SK-N-SH (cell line): Measurements from ENCODE around the gene PCNX4. TPM values are rescaled to one million over a fixed set of nuclear protein-coding genes. Genes with fewer than 3 reads are reported as not detected.

Source experiments
- CTCF ChIA-PET: fragments of 300-600, 350-600 bp; formaldehyde crosslinking; extraction: SDS; loops from one replicate; lab custom pipeline; 2021; lab: Yijun Ruan, JAX
- POLR2A ChIA-PET: fragments of 350-600 bp; sonication (Branson Sonifier 250); formaldehyde crosslinking; extraction: SDS; loops from one replicate; lab custom pipeline; 2020; ENCODE audit warnings: antibody characterized with exemption, inconsistent platforms; lab: Yijun Ruan, JAX
- DNase-seq: peaks from one replicate; pipeline ENCODE4 v3.0.0; 2012
- H2AFZ ChIP-seq: fragments of 200-600 bp; sonication (generic); 2 replicates; pipeline ENCODE4 v1.8.1; 2016; ENCODE audit warnings: antibody characterized with exemption, mild to moderate bottlenecking, low read depth
- H3F3A ChIP-seq: fragments of 200-600 bp; sonication (generic); replicated peaks from 2 replicates; pipeline ENCODE3; 2016; ENCODE audit warnings: antibody characterized with exemption, mild to moderate bottlenecking; ENCODE audit not compliant: insufficient read depth
- H3K27ac ChIP-seq, 2 experiments: fragments of 200-500 bp in 1 of 2; fragments of 200-600 bp in 1 of 2; sonication (Bioruptor generic) in 1 of 2; sonication (generic), shearing (Covaris generic) in 1 of 2; 2 replicates each; pipeline versions ENCODE4 v1.5.1 to v1.6.1; 2014 to 2016; ENCODE audit warnings: low read depth in 2 of 2, inconsistent platforms in 1 of 2, low read length in 1 of 2, mild to moderate bottlenecking in 1 of 2, mixed read lengths in 1 of 2
- H3K27me3 ChIP-seq: fragments of 200-600 bp; sonication (generic), shearing (Covaris generic); 2 replicates; pipeline ENCODE4 v1.6.1; 2016; ENCODE audit warnings: mixed run types; ENCODE audit not compliant: insufficient read depth
- H3K36me3 ChIP-seq, 2 experiments: fragments of 200-500 bp in 1 of 2; fragments of 200-600 bp in 1 of 2; sonication (Bioruptor generic) in 1 of 2; sonication (generic) in 1 of 2; replicated peaks in 1 of 2; 2 replicates each; pipeline versions ENCODE3 to v1.5.1; 2014 to 2016; ENCODE audit warnings: low read length in 1 of 2, mild to moderate bottlenecking in 1 of 2; ENCODE audit not compliant: insufficient read depth in 2 of 2, control insufficient read depth in 1 of 2
- H3K4me1 ChIP-seq, 2 experiments: fragments of 200-500 bp in 1 of 2; fragments of 200-600 bp in 1 of 2; sonication (Bioruptor generic) in 1 of 2; sonication (generic), shearing (Covaris generic) in 1 of 2; 2 replicates each; pipeline versions ENCODE4 v1.5.1 to v1.6.1; 2014 to 2016; ENCODE audit warnings: low read depth in 1 of 2, low read length in 1 of 2, mixed run types in 1 of 2; ENCODE audit not compliant: insufficient read depth in 2 of 2, control insufficient read depth in 1 of 2
- H3K4me2 ChIP-seq: fragments of 200-600 bp; sonication (generic), shearing (Covaris generic); 2 replicates; pipeline ENCODE4 v1.6.1; 2017; ENCODE audit warnings: mixed run types
- H3K4me3 ChIP-seq, 2 experiments: fragments of 200-500 bp in 1 of 2; fragments of 200-600 bp in 1 of 2; sonication (Bioruptor generic) in 1 of 2; sonication (generic), shearing (Covaris generic) in 1 of 2; 2 replicates each; pipeline versions ENCODE4 v1.5.1 to v1.8.1; 2014 to 2016; ENCODE audit warnings: low read depth in 2 of 2, inconsistent platforms in 1 of 2, low read length in 1 of 2, mild to moderate bottlenecking in 1 of 2, mixed read lengths in 1 of 2, moderate library complexity in 1 of 2
- H3K79me2 ChIP-seq: fragments of 200-600 bp; sonication (generic); 2 replicates; pipeline ENCODE4 v1.8.1; 2017; ENCODE audit warnings: mild to moderate bottlenecking; ENCODE audit not compliant: insufficient read depth
- H3K9ac ChIP-seq: fragments of 200-600 bp; sonication (generic); 2 replicates; pipeline ENCODE4 v1.6.1; 2017; ENCODE audit warnings: mixed run types
- H3K9me2 ChIP-seq: fragments of 200-600 bp; sonication (generic); 2 replicates; pipeline ENCODE4 v1.6.1; 2017; ENCODE audit warnings: mixed run types
- H3K9me3 ChIP-seq: fragments of 200-600 bp; sonication (generic); 2 replicates; pipeline ENCODE4 v1.6.1; 2017; ENCODE audit warnings: mixed run types, mild to moderate bottlenecking, moderate library complexity
- H4K20me1 ChIP-seq: fragments of 200-600 bp; sonication (generic); 2 replicates; pipeline ENCODE4 v1.6.1; 2017; ENCODE audit warnings: mild to moderate bottlenecking, mixed run types; ENCODE audit not compliant: insufficient read depth
- FOXM1 ChIP-seq: IDR thresholded peaks from 2 replicates; pipeline ENCODE4 v1.4.0; 2012; ENCODE audit warnings: low read depth, mild to moderate bottlenecking
- GATA2 ChIP-seq: sonication (generic); formaldehyde crosslinking; IDR thresholded peaks from 2 replicates; pipeline ENCODE4 v1.5.0; 2020; ENCODE audit warnings: mild to moderate bottlenecking, missing genetic modification reagents
- MEF2A ChIP-seq: IDR thresholded peaks from 2 replicates; pipeline ENCODE4 v1.4.0; 2012; ENCODE audit warnings: low read depth, borderline replicate concordance
- MXI1 ChIP-seq: IDR thresholded peaks from 2 replicates; pipeline ENCODE4 v1.6.1; 2012; ENCODE audit warnings: mild to moderate bottlenecking, low read depth, low read length, improper control_type of control experiment
- POLR2AphosphoS5 ChIP-seq: IDR thresholded peaks from 2 replicates; pipeline ENCODE4 v1.6.1; 2012; ENCODE audit warnings: low read depth, low read length
- RCOR1 ChIP-seq: fragments of 150-350 bp; IDR thresholded peaks from 2 replicates; pipeline ENCODE4 v1.6.1; 2017; ENCODE audit warnings: antibody characterized with exemption, low read length
- TCF12 ChIP-seq: IDR thresholded peaks from 2 replicates; pipeline ENCODE4 v1.4.0; 2012
- WGBS: methylation state at CpG from one replicate; pipeline ENCODE4 v1.1.6; 2017; ENCODE audit warnings: low lambda C conversion rate; 5-methylcytosine and 5-hydroxymethylcytosine counted together
- polyA plus RNA-seq, 3 experiments: library from polyadenylated mRNA; depleted of rRNA; stranded (reverse); fragments of >200 nt; gene quantifications; 2 replicates each; pipeline ENCODE4 v1.2.3, GENCODE V29; 2012
- TF ChIP-seq, protein P1 (sequence below): fragments of 200-600 bp; sonication (generic); IDR thresholded peaks from 2 replicates; pipeline ENCODE4 v1.6.1; 2017; ENCODE audit warnings: antibody characterized with exemption, mild to moderate bottlenecking, moderate library complexity
- TF ChIP-seq, protein P2 (sequence below): IDR thresholded peaks from 2 replicates; pipeline ENCODE4 v1.4.0; 2012; ENCODE audit warnings: low read depth
- TF ChIP-seq, protein P3 (sequence below): fragments of 150-350 bp; IDR thresholded peaks from 2 replicates; pipeline ENCODE4 v1.6.1; 2016; ENCODE audit warnings: mild to moderate bottlenecking, low read depth, low read length
- TF ChIP-seq, protein P4 (sequence below): IDR thresholded peaks from 2 replicates; pipeline ENCODE4; 2012
- TF ChIP-seq, protein P5 (sequence below): fragments of 150-350 bp; IDR thresholded peaks from 2 replicates; pipeline ENCODE4 v1.6.1; 2017; ENCODE audit warnings: antibody characterized with exemption, low read length, low read depth, borderline replicate concordance

PCNX4 gene
- polyA plus RNA-seq, 1 of the 3 experiments (the other 2 are of a cell fraction), result 21.1 TPM

DNA sequence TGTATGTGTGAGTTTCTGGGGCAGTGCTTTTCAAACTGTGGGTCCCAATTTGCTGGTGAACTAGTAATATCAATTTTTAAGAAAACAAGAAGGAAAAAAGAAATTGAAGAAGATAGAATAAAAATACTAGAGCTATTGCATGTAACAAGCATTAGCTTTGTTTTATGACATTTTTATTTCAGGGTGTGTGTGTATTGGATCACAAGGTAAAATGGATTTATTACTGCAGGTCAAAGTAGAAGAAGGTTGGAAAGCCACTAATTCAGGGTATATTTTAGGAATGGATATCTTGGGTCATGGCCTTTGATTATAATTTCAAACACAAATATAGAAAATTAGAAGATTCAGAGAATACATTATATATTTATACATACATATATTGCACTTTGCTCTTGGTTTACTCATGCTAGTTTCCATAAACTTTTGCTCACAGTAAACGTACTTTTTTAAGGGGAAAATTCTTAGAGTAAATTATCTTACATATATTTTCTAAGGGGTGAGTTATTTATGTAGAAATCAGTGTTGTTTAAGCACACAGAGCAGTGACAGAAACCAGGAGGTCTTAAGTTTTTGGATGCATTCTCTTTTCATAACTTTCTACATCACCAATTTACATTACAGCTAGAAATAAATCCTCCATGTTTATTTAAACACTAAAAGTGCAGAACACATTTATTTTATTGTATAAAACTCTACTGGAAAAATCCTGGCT lies 122.8 kb downstream of the PCNX4 start:
- Histone ChIP-seq H2AFZ (no peak overlapping the region), H3K9ac (no peak overlapping the region), H3K36me3 (no peaks in the 10 kb centered on the region), H3K27me3 (no peaks in the 10 kb centered on the region), H3K4me2 (no peak overlapping the region), H3F3A (no peaks in the 10 kb centered on the region), H3K4me1 (peaks cover 0 to 2% of the 10 kb centered on the region in 2 experiments; a peak in 1 of 4 replicates), H4K20me1 (no peaks in the 10 kb centered on the region), H3K9me3 (no peaks in the 10 kb centered on the region), H3K9me2 (no peaks in the 10 kb centered on the region), H3K27ac (no peak overlapping the region; a peak in 1 of 4 replicates), H3K79me2 (no peaks in the 10 kb centered on the region), H3K4me3 (no peak overlapping the region)
- 5% methylated on average over 1 of the region's 1 CpG for WGBS
- DNase-seq, result no peak
- TF ChIP-seq GATA2 (CRISPR knock-in tag) (no peak), POLR2AphosphoS5 (no peak), MEF2A (no peak), FOXM1 (no peak), TCF12 (no peak), MXI1 (no peak), RCOR1 (no peak)
- TF ChIP-seq, protein P1, sequence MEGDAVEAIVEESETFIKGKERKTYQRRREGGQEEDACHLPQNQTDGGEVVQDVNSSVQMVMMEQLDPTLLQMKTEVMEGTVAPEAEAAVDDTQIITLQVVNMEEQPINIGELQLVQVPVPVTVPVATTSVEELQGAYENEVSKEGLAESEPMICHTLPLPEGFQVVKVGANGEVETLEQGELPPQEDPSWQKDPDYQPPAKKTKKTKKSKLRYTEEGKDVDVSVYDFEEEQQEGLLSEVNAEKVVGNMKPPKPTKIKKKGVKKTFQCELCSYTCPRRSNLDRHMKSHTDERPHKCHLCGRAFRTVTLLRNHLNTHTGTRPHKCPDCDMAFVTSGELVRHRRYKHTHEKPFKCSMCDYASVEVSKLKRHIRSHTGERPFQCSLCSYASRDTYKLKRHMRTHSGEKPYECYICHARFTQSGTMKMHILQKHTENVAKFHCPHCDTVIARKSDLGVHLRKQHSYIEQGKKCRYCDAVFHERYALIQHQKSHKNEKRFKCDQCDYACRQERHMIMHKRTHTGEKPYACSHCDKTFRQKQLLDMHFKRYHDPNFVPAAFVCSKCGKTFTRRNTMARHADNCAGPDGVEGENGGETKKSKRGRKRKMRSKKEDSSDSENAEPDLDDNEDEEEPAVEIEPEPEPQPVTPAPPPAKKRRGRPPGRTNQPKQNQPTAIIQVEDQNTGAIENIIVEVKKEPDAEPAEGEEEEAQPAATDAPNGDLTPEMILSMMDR, result no peak
- TF ChIP-seq, protein P2, sequence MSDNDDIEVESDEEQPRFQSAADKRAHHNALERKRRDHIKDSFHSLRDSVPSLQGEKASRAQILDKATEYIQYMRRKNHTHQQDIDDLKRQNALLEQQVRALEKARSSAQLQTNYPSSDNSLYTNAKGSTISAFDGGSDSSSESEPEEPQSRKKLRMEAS, result no peak
- TF ChIP-seq, protein P3, sequence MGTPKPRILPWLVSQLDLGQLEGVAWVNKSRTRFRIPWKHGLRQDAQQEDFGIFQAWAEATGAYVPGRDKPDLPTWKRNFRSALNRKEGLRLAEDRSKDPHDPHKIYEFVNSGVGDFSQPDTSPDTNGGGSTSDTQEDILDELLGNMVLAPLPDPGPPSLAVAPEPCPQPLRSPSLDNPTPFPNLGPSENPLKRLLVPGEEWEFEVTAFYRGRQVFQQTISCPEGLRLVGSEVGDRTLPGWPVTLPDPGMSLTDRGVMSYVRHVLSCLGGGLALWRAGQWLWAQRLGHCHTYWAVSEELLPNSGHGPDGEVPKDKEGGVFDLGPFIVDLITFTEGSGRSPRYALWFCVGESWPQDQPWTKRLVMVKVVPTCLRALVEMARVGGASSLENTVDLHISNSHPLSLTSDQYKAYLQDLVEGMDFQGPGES, result no peak
- TF ChIP-seq, protein P4, sequence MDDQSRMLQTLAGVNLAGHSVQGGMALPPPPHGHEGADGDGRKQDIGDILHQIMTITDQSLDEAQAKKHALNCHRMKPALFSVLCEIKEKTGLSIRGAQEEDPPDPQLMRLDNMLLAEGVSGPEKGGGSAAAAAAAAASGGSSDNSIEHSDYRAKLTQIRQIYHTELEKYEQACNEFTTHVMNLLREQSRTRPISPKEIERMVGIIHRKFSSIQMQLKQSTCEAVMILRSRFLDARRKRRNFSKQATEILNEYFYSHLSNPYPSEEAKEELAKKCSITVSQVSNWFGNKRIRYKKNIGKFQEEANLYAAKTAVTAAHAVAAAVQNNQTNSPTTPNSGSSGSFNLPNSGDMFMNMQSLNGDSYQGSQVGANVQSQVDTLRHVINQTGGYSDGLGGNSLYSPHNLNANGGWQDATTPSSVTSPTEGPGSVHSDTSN, result no peak
- TF ChIP-seq, protein P5, sequence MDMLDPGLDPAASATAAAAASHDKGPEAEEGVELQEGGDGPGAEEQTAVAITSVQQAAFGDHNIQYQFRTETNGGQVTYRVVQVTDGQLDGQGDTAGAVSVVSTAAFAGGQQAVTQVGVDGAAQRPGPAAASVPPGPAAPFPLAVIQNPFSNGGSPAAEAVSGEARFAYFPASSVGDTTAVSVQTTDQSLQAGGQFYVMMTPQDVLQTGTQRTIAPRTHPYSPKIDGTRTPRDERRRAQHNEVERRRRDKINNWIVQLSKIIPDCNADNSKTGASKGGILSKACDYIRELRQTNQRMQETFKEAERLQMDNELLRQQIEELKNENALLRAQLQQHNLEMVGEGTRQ, result no peak
- ChIA-PET POLR2A (interaction anchor here (0.9 kb wide), 1 partner anchor 34 kb away, joined by 3 read pairs; the partner anchor contains the start of gene PPM1A), CTCF (interaction anchor here (1.8 kb wide), 1 partner anchor 27 kb away, joined by 6 read pairs; no protein-coding TSS in a partner anchor)
